GM03348 (cell line): ENCODE results near the gene CHD1.

Source experiments
- DNase-seq: peaks from one replicate; pipeline ENCODE4 v3.0.0; 2012; ENCODE audit warnings: low spot score

Gene CHD1

GRCh38 chr5:98813755-98814154 lies 115.1 kb downstream of the CHD1 start:
- DNase-seq = no peak

GRCh38 chr5:98810206-98810605 lies 118.6 kb downstream of the CHD1 start:
- DNase-seq = no peak

- no peak for DNase-seq
Measured at GRCh38 chr5:98807806-98808205, 121.0 kb downstream of the CHD1 start.

GRCh38 chr5:98805070-98805469 lies 123.7 kb downstream of the CHD1 start:
- no peak for DNase-seq

DNA sequence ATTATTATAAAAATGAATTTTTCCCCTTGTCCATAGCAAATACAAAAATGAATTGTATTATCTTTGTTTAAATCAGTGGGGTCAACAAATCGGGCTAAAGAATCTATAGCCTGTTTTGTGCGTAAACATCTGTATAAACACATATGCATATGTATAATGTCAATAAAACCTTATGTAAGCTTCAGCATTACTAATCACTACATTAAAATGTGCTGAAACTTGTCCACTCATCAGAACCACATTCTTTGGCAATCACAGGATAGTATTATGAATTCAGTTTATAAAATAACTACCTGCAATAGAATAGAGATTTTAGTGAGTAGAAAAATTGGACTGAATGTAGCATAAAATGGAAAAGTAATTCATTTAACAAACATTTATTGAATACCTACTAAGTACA lies 124.7 kb downstream of the CHD1 start:
- DNase-seq = no peak
